Measurements from ENCODE around the gene MKI67. TPM values are rescaled to one million over a fixed set of nuclear protein-coding genes. Genes with fewer than 3 reads are reported as not detected.

MKI67 gene
- polyA plus RNA-seq, 1 donor from 2014 or later: 0.16 TPM

DNA sequence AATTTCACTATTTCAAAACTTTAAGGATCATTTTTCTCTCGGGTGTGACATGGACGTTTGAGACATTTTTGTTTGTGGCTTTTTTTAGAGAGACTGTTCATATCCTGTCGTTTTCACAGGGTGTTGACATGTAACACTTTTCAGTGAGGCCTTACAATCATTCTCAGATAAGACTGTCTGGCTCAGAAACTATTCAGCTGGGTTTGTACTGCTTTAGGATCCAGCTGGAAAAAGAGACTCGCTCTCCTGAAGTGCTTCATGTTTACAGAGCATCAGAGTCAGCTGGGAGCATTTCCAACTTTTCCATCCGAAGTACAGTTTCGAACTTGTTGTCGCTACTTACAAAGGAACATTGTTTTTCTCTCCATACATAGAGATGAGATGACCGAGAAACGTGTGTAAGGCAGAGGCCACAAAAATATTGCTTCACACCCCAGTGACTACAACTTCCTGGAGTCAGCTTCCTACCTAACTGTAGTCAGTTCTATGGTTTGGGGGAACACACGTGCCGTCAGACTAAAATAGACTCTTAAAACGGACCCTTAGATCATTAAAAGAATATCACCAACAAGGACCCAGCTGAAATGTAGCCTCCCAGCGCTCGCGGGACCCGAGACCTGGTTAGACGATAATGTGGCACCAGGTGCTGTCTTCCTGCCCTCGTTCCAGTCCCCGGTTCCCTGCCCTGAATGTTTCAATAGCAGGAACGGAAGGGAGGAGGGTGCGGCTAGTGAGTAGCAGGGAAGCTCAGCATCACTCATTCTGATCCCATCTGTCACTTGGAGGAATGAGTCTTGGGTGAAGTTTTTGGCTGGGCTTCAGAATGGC lies 78.0 kb downstream of the MKI67 start:
- no peak overlapping the region for H3K27ac ChIP-seq (ENCODE audit: low read length)
- H3F3A ChIP-seq (ENCODE audit: insufficient read depth, low read length, poor library complexity, severe bottlenecking): no peaks in the 10 kb centered on the region
- TF ChIP-seq, protein P1, sequence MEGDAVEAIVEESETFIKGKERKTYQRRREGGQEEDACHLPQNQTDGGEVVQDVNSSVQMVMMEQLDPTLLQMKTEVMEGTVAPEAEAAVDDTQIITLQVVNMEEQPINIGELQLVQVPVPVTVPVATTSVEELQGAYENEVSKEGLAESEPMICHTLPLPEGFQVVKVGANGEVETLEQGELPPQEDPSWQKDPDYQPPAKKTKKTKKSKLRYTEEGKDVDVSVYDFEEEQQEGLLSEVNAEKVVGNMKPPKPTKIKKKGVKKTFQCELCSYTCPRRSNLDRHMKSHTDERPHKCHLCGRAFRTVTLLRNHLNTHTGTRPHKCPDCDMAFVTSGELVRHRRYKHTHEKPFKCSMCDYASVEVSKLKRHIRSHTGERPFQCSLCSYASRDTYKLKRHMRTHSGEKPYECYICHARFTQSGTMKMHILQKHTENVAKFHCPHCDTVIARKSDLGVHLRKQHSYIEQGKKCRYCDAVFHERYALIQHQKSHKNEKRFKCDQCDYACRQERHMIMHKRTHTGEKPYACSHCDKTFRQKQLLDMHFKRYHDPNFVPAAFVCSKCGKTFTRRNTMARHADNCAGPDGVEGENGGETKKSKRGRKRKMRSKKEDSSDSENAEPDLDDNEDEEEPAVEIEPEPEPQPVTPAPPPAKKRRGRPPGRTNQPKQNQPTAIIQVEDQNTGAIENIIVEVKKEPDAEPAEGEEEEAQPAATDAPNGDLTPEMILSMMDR (IDR thresholded peaks at IDR 0.05; ENCODE audit: poor library complexity, severe bottlenecking): no peak
- no peak for TF ChIP-seq POLR2AphosphoS5 (IDR thresholded peaks at IDR 0.05)
- no peak for TF ChIP-seq MXI1 (conservative IDR thresholded peaks at IDR 0.05; ENCODE audit: poor library complexity, severe bottlenecking)
- no peak for TF ChIP-seq SMC3 (conservative IDR thresholded peaks at IDR 0.05; ENCODE audit: poor library complexity)
- TF ChIP-seq, protein P2, sequence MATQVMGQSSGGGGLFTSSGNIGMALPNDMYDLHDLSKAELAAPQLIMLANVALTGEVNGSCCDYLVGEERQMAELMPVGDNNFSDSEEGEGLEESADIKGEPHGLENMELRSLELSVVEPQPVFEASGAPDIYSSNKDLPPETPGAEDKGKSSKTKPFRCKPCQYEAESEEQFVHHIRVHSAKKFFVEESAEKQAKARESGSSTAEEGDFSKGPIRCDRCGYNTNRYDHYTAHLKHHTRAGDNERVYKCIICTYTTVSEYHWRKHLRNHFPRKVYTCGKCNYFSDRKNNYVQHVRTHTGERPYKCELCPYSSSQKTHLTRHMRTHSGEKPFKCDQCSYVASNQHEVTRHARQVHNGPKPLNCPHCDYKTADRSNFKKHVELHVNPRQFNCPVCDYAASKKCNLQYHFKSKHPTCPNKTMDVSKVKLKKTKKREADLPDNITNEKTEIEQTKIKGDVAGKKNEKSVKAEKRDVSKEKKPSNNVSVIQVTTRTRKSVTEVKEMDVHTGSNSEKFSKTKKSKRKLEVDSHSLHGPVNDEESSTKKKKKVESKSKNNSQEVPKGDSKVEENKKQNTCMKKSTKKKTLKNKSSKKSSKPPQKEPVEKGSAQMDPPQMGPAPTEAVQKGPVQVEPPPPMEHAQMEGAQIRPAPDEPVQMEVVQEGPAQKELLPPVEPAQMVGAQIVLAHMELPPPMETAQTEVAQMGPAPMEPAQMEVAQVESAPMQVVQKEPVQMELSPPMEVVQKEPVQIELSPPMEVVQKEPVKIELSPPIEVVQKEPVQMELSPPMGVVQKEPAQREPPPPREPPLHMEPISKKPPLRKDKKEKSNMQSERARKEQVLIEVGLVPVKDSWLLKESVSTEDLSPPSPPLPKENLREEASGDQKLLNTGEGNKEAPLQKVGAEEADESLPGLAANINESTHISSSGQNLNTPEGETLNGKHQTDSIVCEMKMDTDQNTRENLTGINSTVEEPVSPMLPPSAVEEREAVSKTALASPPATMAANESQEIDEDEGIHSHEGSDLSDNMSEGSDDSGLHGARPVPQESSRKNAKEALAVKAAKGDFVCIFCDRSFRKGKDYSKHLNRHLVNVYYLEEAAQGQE (IDR thresholded peaks at IDR 0.05; ENCODE audit: borderline replicate concordance): no peak
- TF ChIP-seq EZH2 (IDR thresholded peaks at IDR 0.05; ENCODE audit: borderline replicate concordance, insufficient read depth, low read length, poor library complexity, severe bottlenecking): no peak
- TF ChIP-seq RAD21 (conservative IDR thresholded peaks at IDR 0.05): no peak
- no peak for TF ChIP-seq TAF1 (IDR thresholded peaks at IDR 0.05; ENCODE audit: low read depth)
- no peak for TF ChIP-seq EP300 (conservative IDR thresholded peaks at IDR 0.05; ENCODE audit: poor library complexity, severe bottlenecking)
- H3K79me2 ChIP-seq (replicated peaks; ENCODE audit: insufficient read depth, low read length): no peaks in the 10 kb centered on the region
- no peak overlapping the region for H3K4me2 ChIP-seq (ENCODE audit: low read length)
- H3K4me3 ChIP-seq (ENCODE audit: low read length): no peak overlapping the region
- H3K9ac ChIP-seq (ENCODE audit: low read length): no peak overlapping the region
- no peaks in the 10 kb centered on the region for H3K9me3 ChIP-seq (ENCODE audit: low read length)
- no peaks in the 10 kb centered on the region for H3K9me2 ChIP-seq (ENCODE audit: insufficient read depth, low read length)
- H3K36me3 ChIP-seq (ENCODE audit: insufficient read depth, low read length): no peaks in the 10 kb centered on the region
- H3K27me3 ChIP-seq (ENCODE audit: insufficient read depth, low read depth, low read length): no peaks in the 10 kb centered on the region
- no peaks in the 10 kb centered on the region for H4K20me1 ChIP-seq (ENCODE audit: insufficient read depth)
- no peak overlapping the region for H2AFZ ChIP-seq (ENCODE audit: low read depth, low read length)

DNA sequence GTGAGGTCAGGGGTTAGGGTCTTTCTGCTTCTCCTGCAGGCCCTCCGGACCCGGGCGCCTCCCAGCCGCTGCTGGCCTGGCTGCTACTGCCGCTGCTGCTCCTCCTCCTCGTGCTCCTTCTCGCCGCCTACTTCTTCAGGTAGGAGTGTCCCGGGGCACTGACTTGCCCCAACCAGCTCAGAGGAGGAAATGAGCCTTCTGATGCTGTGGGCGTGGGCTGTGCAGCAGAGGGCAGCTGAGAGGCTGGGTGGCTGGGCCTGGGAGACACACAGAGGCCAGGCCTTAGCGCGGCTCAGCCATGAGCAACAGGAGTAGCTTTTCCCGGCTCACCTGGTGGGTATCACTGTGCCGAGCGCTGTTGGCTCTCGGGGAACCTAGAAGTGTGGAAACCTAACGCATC lies 78.9 kb downstream of the MKI67 start:
- Histone ChIP-seq H4K20me1 (ENCODE audit: insufficient read depth) (no peaks in the 10 kb centered on the region), H3F3A (ENCODE audit: insufficient read depth, low read length, poor library complexity, severe bottlenecking) (no peaks in the 10 kb centered on the region), H3K4me3 (ENCODE audit: low read length) (no peak overlapping the region), H2AFZ (ENCODE audit: low read depth, low read length) (no peak overlapping the region), H3K79me2 (replicated peaks; ENCODE audit: insufficient read depth, low read length) (no peaks in the 10 kb centered on the region), H3K27me3 (ENCODE audit: insufficient read depth, low read depth, low read length) (no peaks in the 10 kb centered on the region), H3K9me3 (ENCODE audit: low read length) (no peaks in the 10 kb centered on the region), H3K4me2 (ENCODE audit: low read length) (no peak overlapping the region), H3K36me3 (ENCODE audit: insufficient read depth, low read length) (no peaks in the 10 kb centered on the region), H3K9ac (ENCODE audit: low read length) (no peak overlapping the region), H3K27ac (ENCODE audit: low read length) (no peak overlapping the region), H3K9me2 (ENCODE audit: insufficient read depth, low read length) (no peaks in the 10 kb centered on the region)
- TF ChIP-seq EP300 (conservative IDR thresholded peaks at IDR 0.05; ENCODE audit: poor library complexity, severe bottlenecking) (no peak), RAD21 (conservative IDR thresholded peaks at IDR 0.05) (no peak), POLR2AphosphoS5 (IDR thresholded peaks at IDR 0.05) (no peak), TAF1 (IDR thresholded peaks at IDR 0.05; ENCODE audit: low read depth) (no peak), SMC3 (conservative IDR thresholded peaks at IDR 0.05; ENCODE audit: poor library complexity) (no peak), EZH2 (IDR thresholded peaks at IDR 0.05; ENCODE audit: borderline replicate concordance, insufficient read depth, low read length, poor library complexity, severe bottlenecking) (no peak), MXI1 (conservative IDR thresholded peaks at IDR 0.05; ENCODE audit: poor library complexity, severe bottlenecking) (no peak)
- TF ChIP-seq, protein P1 (IDR thresholded peaks at IDR 0.05; ENCODE audit: poor library complexity, severe bottlenecking): no peak
- TF ChIP-seq, protein P2 (IDR thresholded peaks at IDR 0.05; ENCODE audit: borderline replicate concordance): no peak
